H7 (cell line): Measurements from ENCODE around the gene PPP1R36. TPM values are rescaled to one million over a fixed set of nuclear protein-coding genes. Genes with fewer than 3 reads are reported as not detected.
"Not testable (repeated sequence)": the region's sequence is repeated elsewhere in the genome, so short reads cannot be mapped to it uniquely, and the experiment has no call there.

ENCODE experiments used
- DNase-seq: peaks from one replicate; pipeline ENCODE4 v3.0.0; 2012
- H3K27me3 ChIP-seq: 2 replicates; pipeline ENCODE4 v1.6.0; 2011; ENCODE audit warnings: mild to moderate bottlenecking, low read length; ENCODE audit not compliant: control insufficient read depth, insufficient read depth
- H3K36me3 ChIP-seq: replicated peaks from 2 replicates; pipeline ENCODE4 v1.5.1; 2011; ENCODE audit warnings: low read length; ENCODE audit not compliant: control insufficient read depth, insufficient read depth
- H3K4me3 ChIP-seq: 2 replicates; pipeline ENCODE4 v1.5.1; 2011; ENCODE audit warnings: low read depth, mild to moderate bottlenecking, control low read depth, low read length, moderate library complexity; ENCODE audit not compliant: insufficient read depth
- total RNA-seq: library from RNA; depleted of rRNA; stranded (reverse); fragments of >200 nt; shearing (Covaris generic); gene quantifications from 2 replicates; pipeline ENCODE4 v1.2.3, GENCODE V29; 2014

Gene PPP1R36
- total RNA-seq, 1 experiment from 2014 or later: 0.28 TPM

DNA sequence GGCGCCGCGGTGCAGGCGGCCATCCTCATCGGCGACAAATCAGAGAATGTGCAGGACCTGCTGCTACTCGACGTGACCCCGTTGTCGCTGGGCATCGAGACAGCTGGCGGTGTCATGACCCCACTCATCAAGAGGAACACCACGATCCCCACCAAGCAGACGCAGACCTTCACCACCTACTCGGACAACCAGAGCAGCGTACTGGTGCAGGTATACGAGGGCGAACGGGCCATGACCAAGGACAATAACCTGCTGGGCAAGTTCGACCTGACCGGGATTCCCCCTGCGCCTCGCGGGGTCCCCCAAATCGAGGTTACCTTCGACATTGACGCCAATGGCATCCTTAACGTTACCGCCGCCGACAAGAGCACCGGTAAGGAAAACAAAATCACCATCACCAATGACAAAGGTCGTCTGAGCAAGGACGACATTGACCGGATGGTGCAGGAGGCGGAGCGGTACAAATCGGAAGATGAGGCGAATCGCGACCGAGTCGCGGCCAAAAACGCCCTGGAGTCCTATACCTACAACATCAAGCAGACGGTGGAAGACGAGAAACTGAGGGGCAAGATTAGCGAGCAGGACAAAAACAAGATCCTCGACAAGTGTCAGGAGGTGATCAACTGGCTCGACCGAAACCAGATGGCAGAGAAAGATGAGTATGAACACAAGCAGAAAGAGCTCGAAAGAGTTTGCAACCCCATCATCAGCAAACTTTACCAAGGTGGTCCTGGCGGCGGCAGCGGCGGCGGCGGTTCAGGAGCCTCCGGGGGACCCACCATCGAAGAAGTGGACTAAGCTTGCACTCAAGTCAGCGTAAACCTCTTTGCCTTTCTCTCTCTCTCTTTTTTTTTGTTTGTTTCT is 7.6 kb upstream of the PPP1R36 start:
- peak overlapping the region; percentile 39; the same call in 1 of the 2 replicates for H3K4me3 ChIP-seq
- H3K36me3 ChIP-seq: no peaks in the 10 kb centered on the region
- peaks cover 1% of the 10 kb centered on the region; the same call in 1 of the 2 replicates for H3K27me3 ChIP-seq
- no peak for DNase-seq

DNA sequence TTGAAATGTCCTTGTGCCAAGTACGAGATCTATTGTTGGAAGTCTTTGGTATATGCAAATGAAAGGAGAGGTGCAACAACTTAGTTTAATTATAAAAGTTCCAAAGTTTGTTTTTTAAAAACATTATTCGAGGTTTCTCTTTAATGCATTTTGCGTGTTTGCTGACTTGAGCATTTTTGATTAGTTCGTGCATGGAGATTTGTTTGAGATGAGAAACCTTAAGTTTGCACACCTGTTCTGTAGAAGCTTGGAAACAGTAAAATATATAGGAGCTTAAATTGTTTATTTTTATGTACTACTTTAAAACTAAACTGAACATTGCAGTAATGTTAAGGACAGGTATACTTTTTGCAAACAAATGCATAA is 6.9 kb upstream of the PPP1R36 start:
- peaks cover 1% of the 10 kb centered on the region; the same call in 1 of the 2 replicates for H3K27me3 ChIP-seq
- no peak for DNase-seq
- peak overlapping the region; percentile 39; the same call in 1 of the 2 replicates for H3K4me3 ChIP-seq
- H3K36me3 ChIP-seq: no peaks in the 10 kb centered on the region

DNA sequence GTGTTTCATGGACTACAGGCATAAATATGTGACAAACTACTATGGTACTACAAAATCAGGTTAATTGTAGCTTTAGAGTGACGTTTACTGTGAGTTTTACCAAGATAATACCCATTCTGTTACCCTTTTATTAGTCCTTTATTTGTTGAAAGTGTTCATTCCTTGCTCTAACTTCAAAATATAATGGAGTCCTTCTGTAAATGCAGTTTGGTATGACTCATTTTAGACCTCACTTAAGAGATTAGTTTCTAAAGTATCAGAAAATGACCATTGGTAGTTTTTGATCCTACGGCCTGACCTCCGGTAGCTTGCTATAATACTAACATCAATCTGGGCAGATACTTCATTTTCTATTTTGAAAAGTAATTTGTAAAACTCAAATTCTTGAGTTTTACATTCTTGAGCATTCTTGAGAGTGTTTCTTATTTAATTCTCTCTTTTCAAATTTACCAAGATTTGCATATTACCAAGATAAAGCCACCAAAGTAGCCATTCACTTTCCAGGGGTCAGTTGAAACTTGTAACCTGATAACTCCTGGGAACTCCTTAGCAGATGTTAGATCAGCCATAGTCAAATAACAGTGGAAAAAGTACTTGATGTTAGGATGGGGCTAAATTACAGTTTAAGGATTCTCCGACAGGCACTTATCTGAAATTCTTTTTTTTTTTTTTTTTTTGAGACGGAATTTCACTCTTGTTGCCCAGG is 5.0 kb upstream of the PPP1R36 start:
- no peaks in the 10 kb centered on the region for H3K36me3 ChIP-seq
- H3K4me3 ChIP-seq: no peak overlapping the region
- DNase-seq: peak; percentile 64
- H3K27me3 ChIP-seq: peaks cover 5% of the 10 kb centered on the region

DNA sequence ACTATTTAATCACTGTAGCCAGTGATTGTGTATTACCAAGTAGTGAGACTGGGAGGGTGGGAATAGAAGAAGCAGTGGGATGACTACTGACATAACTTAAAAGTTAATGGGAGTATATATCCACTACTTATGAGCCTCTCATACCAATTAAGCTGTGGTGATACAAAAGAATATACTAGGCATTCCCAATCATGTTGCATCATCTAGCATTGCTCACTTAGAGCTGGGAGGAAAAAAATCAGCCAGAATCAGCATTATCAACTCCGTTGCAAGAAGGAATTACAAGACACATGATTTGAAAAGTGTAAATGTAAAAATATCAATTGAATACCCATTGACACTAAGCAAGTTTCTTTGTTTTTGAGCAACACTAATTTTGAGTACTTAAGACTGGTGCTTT is 745 bp upstream of the PPP1R36 start:
- H3K36me3 ChIP-seq: no peaks in the 10 kb centered on the region
- no peak for DNase-seq
- peaks cover 19% of the 10 kb centered on the region for H3K27me3 ChIP-seq
- no peak overlapping the region for H3K4me3 ChIP-seq

DNA sequence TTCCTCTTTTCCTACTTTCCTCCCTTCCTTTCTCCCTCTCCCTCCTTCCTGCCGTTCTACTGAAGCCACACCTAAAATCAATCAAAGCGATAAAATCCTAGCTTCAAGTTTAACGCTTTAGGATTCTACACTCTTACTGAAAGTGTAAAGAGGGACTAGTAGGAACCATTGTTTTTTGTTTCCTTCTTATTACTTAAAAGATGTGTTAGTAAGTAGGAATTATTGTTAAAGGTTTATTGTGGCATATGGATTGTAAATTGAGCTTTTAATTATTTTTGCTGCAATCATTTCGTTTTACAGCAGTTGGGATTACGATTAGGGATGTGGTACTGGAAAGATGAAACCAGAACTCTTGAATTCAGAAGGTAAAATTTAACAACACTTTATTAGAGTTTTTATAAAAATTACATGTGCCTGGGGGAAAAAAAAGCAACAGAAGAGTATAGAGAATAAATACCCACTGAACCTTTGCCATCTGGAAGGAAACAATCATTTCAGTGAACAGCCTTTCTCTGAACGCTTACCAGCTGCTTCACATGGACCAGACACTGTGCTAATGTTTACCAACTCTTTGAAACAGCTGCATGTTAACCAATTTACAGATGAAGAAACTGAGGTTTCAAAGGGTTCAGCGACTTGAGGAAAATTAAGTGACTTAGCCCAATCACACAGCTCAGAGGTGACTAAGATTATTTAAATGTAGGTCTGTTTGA is 1.0 kb downstream of the PPP1R36 start:
- H3K4me3 ChIP-seq: peak overlapping the region; percentile 64; the same call in 1 of the 2 replicates
- H3K36me3 ChIP-seq: no peaks in the 10 kb centered on the region
- DNase-seq: no peak
- H3K27me3 ChIP-seq: peaks cover 19% of the 10 kb centered on the region

DNA sequence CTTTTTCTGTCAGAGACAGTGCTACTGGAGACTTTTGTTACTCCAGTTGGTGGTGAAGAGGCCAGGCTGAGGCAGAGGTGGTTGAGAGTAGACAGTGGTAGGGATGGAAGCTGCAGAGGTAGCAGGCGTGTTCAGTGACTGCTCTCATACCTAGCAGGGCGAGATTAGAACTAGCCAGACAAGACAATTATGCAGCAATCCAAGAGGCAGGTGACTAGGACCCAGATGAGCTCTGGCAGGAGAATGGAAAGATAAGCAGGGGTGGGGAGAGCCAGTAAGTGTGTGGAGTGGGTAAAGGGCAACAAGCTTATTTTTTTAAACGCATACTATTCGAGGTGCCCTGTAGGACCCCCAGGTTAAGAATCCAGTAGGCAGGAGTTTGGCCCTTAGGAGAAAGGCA is 4.8 kb downstream of the PPP1R36 start:
- peaks cover 14% of the 10 kb centered on the region for H3K27me3 ChIP-seq
- no peaks in the 10 kb centered on the region for H3K36me3 ChIP-seq
- DNase-seq: no peak
- no peak overlapping the region for H3K4me3 ChIP-seq

DNA sequence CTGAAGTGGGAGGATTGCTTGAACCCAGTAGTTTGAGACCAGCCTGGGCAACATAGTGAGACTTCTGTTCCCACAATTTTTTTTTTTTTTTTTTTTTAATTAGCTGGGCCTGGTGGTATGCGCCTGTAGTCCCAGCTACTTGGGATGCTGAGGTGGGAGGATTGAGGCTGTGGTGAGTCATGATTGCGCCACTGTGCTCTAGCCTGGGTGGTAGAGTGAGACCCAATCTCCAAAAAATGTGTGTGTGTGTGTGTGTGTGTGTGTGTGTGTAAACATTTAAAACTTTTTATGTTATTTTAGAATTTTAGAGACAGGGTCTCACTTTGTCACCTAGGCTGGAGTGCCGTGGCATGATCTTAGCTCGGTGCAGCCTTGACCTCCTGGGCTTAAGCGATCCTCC is 6.8 kb downstream of the PPP1R36 start:
- H3K27me3 ChIP-seq: peaks cover 1% of the 10 kb centered on the region; the same call in 1 of the 2 replicates
- DNase-seq: no peak
- H3K36me3 ChIP-seq: no peaks in the 10 kb centered on the region
- H3K4me3 ChIP-seq: no peak overlapping the region

DNA sequence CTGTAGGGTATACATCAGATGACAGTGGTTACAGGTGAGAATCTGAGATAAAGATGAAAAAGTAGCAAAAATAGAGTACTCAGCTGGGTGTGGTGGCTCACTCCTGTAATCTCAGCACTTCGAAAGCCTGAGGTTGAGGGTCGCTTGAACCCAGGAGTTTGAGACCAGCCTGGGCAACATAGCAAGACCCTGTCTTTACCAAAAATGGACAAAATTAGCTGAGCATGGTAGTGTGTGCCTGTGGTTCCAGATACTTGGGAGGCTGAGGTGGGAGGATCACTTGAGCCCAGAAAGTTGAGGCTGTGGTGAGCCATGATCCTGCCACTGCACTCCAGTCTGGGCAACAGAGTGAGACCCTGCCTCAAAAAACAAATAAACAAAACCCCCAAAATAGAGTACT is 8.5 kb downstream of the PPP1R36 start:
- H3K4me3 ChIP-seq, DNase-seq, H3K27me3 ChIP-seq, H3K36me3 ChIP-seq: not testable (repeated sequence)

DNA sequence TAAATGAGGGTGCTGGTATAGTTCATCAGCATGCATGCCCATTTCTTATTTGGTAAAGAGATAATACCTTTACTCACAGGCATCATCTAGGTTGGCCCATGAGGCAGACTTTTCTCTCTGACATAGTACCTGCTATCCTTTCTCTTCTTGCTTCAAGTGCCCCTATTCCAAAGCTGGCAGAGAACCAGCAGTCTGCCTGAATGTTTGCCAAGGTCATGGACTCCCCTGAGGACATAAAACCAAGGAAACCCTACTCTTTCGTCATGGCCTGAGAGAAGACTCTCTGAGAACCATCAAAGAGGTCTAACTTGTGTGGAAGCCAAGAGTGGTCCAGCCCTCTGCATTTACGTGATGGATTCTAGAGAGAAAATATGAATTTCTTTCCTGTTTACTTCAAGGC is 11.9 kb downstream of the PPP1R36 start:
- Histone ChIP-seq H3K27me3 (no peaks in the 10 kb centered on the region), H3K36me3 (no peaks in the 10 kb centered on the region), H3K4me3 (no peak overlapping the region)
- DNase-seq: no peak

DNA sequence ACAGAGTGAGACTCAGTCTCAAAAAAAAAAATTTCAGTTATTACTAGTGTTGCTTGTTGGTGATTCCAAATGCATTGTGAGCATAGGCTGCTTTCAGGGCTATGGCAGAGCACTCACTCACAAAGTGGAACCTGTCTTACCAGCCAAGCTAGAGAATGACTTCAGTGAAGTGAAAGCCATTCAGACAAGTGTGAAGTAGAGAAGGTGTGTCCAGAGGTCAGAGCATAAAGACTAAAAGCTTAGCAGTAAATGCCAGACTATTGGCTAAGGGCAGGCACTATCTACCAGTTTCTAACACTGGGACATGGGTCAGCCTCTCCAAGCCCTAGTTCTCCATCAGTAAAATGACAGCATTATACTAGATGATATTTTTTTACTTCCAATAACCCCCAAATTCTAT is 12.7 kb downstream of the PPP1R36 start:
- no peaks in the 10 kb centered on the region for H3K36me3 ChIP-seq
- no peak overlapping the region for H3K4me3 ChIP-seq
- no peaks in the 10 kb centered on the region for H3K27me3 ChIP-seq
- no peak for DNase-seq

DNA sequence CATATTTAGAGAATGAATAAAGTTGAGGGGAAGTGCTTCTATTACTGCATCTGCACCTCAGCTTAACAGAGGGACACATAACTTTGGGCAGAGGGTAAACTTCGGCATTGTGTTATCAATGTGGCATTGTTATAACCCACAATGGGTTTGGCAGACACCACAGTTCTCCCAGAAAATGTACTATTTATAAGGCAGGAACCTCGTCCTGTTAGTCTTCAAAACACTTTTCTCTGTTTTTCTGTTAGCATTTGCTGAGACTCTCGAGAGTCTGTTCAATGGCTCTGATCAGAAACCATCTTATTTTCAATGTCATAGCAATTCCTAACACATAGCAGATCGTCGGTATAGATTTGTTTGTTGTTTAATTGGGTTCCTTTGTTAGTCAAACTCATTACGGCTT is 13.9 kb downstream of the PPP1R36 start:
- DNase-seq: no peak
- Histone ChIP-seq H3K36me3 (no peaks in the 10 kb centered on the region), H3K4me3 (no peak overlapping the region)

DNA sequence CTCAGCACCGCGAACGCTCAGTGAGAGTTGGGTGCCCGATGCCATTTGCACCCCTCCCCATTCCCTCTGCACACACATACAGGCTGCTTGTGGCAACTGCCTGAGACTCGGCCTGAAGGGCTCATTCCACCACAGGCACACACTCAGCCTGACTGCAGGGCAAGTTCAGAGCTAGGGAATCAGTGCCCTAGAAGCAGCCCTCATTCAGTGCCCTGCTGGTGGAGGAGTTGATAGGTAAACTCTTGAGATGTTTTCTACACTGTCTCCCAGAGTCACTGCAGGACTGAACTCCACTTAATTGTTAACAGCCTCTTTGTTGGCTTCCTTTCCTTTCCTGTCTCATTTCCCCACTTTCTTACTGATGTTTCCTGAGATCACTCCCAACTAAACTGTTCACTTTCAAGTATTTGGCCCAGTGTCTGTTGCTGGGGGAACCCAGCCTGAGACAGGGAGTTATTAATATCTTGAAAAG is 16.9 kb downstream of the PPP1R36 start:
- no peaks in the 10 kb centered on the region for H3K36me3 ChIP-seq
- no peaks in the 10 kb centered on the region for H3K27me3 ChIP-seq
- H3K4me3 ChIP-seq: no peak overlapping the region
- DNase-seq: no peak

More for the DNA sequence above, 13.9 kb downstream of the PPP1R36 start:
- no peaks in the 10 kb centered on the region for H3K27me3 ChIP-seq

DNA sequence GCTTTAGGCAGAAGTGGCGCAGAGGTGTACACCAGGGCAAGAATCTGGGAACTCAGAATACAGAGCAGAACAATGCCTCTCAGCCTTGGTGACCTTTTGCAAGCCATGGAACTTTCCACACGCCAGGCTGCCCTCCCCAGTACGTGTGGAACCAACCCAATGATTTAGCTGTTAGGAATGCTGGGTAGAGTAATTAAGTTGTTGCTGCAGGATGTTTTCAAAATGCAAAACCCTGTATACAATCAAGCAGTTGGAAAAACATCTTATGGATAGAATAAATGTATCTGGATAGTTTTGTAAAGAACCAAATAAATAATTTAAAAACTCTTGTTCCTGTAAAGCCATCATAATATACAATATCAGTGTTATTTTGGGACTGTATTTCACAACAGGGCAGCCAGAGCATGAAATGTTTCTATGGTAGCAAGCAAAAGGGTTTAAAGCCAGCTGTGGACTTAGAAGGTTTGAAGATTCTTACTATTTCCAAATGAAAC is 19.4 kb downstream of the PPP1R36 start:
- Histone ChIP-seq H3K36me3 (no peaks in the 10 kb centered on the region), H3K4me3 (no peak overlapping the region), H3K27me3 (no peaks in the 10 kb centered on the region)
- DNase-seq: no peak

DNA sequence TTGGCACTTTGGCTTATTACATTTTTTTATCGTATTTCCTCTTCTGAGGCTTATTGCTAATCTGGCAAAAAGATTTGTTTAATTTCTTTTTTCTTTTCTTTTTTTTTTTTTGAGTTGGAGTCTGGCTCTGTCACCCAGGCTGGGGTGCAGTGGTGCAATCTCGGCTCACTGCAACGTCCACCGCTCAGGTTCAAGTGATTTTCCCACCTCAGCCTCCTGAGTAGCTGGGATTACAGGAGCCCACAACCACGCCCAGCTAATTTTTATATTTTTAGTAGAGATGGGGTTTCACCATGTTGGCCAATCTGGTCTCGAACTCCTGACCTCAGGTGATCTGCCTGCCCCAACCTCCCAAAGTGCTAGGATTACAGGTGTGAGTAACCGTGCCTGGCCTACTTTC is 19.9 kb downstream of the PPP1R36 start:
- H3K36me3 ChIP-seq, DNase-seq, H3K27me3 ChIP-seq, H3K4me3 ChIP-seq: not testable (repeated sequence)
